H9 (cell line): Measurements from ENCODE around the gene ETV6. TPM values are rescaled to one million over a fixed set of nuclear protein-coding genes. Genes with fewer than 3 reads are reported as not detected.
A peak's percentile ranks its signal among the peaks of the same experiment; 100 is the strongest.

Experiments
- DNase-seq: peaks from one replicate; pipeline ENCODE4 v3.0.0-alpha.2; 2017
- H2AFZ ChIP-seq: one replicate; pipeline ENCODE4 v1.6.1; 2013; ENCODE audit warnings: mild to moderate bottlenecking, low read length, control low read depth, moderate library complexity
- H2AK5ac ChIP-seq: 2 replicates; pipeline ENCODE4 v1.6.1; 2013; ENCODE audit warnings: low read length, control low read depth, mixed read lengths; ENCODE audit not compliant: insufficient read length
- H2BK120ac ChIP-seq: one replicate; pipeline ENCODE4 v1.6.1; 2013; ENCODE audit warnings: low read depth, mild to moderate bottlenecking, low read length, control low read depth, inconsistent platforms; ENCODE audit not compliant: poor library complexity, severe bottlenecking
- H2BK12ac ChIP-seq: 2 replicates; pipeline ENCODE4 v1.6.1; 2013; ENCODE audit warnings: low read length, control low read depth, mixed read lengths, low read depth; ENCODE audit not compliant: insufficient read length
- H2BK15ac ChIP-seq: 2 replicates; pipeline ENCODE4 v1.6.1; 2013; ENCODE audit warnings: low read depth, low read length, control low read depth
- H2BK20ac ChIP-seq: one replicate; pipeline ENCODE4 v1.6.1; 2013; ENCODE audit warnings: low read depth, mild to moderate bottlenecking, low read length, control low read depth, inconsistent platforms; ENCODE audit not compliant: poor library complexity, severe bottlenecking
- H2BK5ac ChIP-seq: 2 replicates; pipeline ENCODE4 v1.6.1; 2013; ENCODE audit warnings: low read length, control low read depth, mixed read lengths; ENCODE audit not compliant: insufficient read length
- H3K14ac ChIP-seq: 2 replicates; pipeline ENCODE4 v1.6.1; 2013; ENCODE audit warnings: low read length, control low read depth; ENCODE audit not compliant: insufficient read depth
- H3K18ac ChIP-seq: 2 replicates; pipeline ENCODE4 v1.6.1; 2013; ENCODE audit warnings: low read depth, mild to moderate bottlenecking, mixed read lengths, low read length, control low read depth; ENCODE audit not compliant: insufficient read length
- H3K23ac ChIP-seq: 2 replicates; pipeline ENCODE4 v1.6.1; 2013; ENCODE audit warnings: low read length, control low read depth, mixed read lengths, low read depth; ENCODE audit not compliant: insufficient read length
- H3K23me2 ChIP-seq: 2 replicates; pipeline ENCODE4 v1.6.1; 2013; ENCODE audit warnings: low read depth, mild to moderate bottlenecking, mixed read lengths, low read length, control low read depth; ENCODE audit not compliant: insufficient read length, poor library complexity, severe bottlenecking
- H3K27ac ChIP-seq: 2 replicates; pipeline ENCODE4 v1.5.1; 2013; ENCODE audit warnings: low read length, control low read depth, mixed read lengths, low read depth; ENCODE audit not compliant: insufficient read length
- H3K27me3 ChIP-seq: 2 replicates; pipeline ENCODE4 v1.6.1; 2013; ENCODE audit warnings: low read length, control low read depth, inconsistent platforms; ENCODE audit not compliant: insufficient read depth
- H3K4ac ChIP-seq: 2 replicates; pipeline ENCODE4 v1.6.1; 2013; ENCODE audit warnings: low read depth, mild to moderate bottlenecking, control low read depth, inconsistent platforms, low read length, moderate library complexity
- H3K4me1 ChIP-seq: 2 replicates; pipeline ENCODE4 v1.6.1; 2013; ENCODE audit warnings: low read length, control low read depth, inconsistent platforms; ENCODE audit not compliant: insufficient read depth
- H3K4me2 ChIP-seq: 2 replicates; pipeline ENCODE4 v1.6.1; 2013; ENCODE audit warnings: low read length, control low read depth, mixed read lengths; ENCODE audit not compliant: insufficient read length, insufficient read depth
- H3K56ac ChIP-seq: 2 replicates; pipeline ENCODE4 v1.6.1; 2013; ENCODE audit warnings: low read depth, mild to moderate bottlenecking, mixed read lengths, low read length, control low read depth; ENCODE audit not compliant: insufficient read length
- H3K79me1 ChIP-seq: 2 replicates; pipeline ENCODE4 v1.6.1; 2013; ENCODE audit warnings: low read depth, mild to moderate bottlenecking, moderate library complexity, low read length, control low read depth, inconsistent platforms; ENCODE audit not compliant: insufficient read depth, poor library complexity, severe bottlenecking
- H3K79me2 ChIP-seq: 2 replicates; pipeline ENCODE4 v1.6.1; 2013; ENCODE audit warnings: low read length, control low read depth, inconsistent platforms; ENCODE audit not compliant: insufficient read depth
- H3K9ac ChIP-seq: 2 replicates; pipeline ENCODE4 v1.6.1; 2013; ENCODE audit warnings: low read length, control low read depth, mixed read lengths; ENCODE audit not compliant: insufficient read length; ENCODE audit errors: extremely low read depth
- H3K9me3 ChIP-seq: one replicate; pipeline ENCODE4 v1.6.1; 2013; ENCODE audit warnings: low read depth, low read length, inconsistent platforms; ENCODE audit not compliant: control insufficient read depth
- H3T11ph ChIP-seq: one replicate; pipeline ENCODE4 v1.6.1; 2013; ENCODE audit warnings: mild to moderate bottlenecking, low read length, control low read depth, inconsistent platforms
- H4K20me1 ChIP-seq: one replicate; pipeline ENCODE4 v1.6.1; 2013; ENCODE audit not compliant: control insufficient read depth, insufficient read length, insufficient read depth
- H4K5ac ChIP-seq: 2 replicates; pipeline ENCODE4 v1.6.1; 2013; ENCODE audit warnings: low read depth, mild to moderate bottlenecking, mixed read lengths, low read length, control low read depth; ENCODE audit not compliant: insufficient read length
- H4K8ac ChIP-seq: replicated peaks from 2 replicates; pipeline ENCODE4 v1.6.1; 2013; ENCODE audit warnings: low read length, control low read depth, mixed read lengths, low read depth; ENCODE audit not compliant: insufficient read length
- H4K91ac ChIP-seq: 2 replicates; pipeline ENCODE4 v1.6.1; 2013; ENCODE audit warnings: low read depth, mild to moderate bottlenecking, moderate library complexity, mixed read lengths, low read length, control low read depth; ENCODE audit not compliant: insufficient read length
- H3K27ac Mint-ChIP-seq, 3 experiments: 2 replicates in 2 of 3; 3 replicates in 1 of 3; pipeline ENCODE4 v1.8.0; 2020 to 2021; ENCODE audit warnings: mixed read lengths in 3 of 3, mild to moderate bottlenecking in 1 of 3, moderate library complexity in 1 of 3
- H3K27me3 Mint-ChIP-seq: 2 replicates; pipeline ENCODE4 v1.8.0; 2021; ENCODE audit warnings: low read depth, mild to moderate bottlenecking, moderate library complexity, mixed read lengths
- H3K36me3 Mint-ChIP-seq, 3 experiments: 2 replicates in 2 of 3; 3 replicates in 1 of 3; pipeline ENCODE4 v1.8.0; 2020 to 2021; ENCODE audit warnings: low read depth in 3 of 3, mixed read lengths in 3 of 3; ENCODE audit not compliant: insufficient read depth in 1 of 3
- H3K4me1 Mint-ChIP-seq, 2 experiments: 2 replicates each; pipeline ENCODE4 v1.8.0; 2020; ENCODE audit warnings: mixed read lengths in 2 of 2
- H3K4me3 Mint-ChIP-seq, 2 experiments: 2 replicates in 1 of 2; 3 replicates in 1 of 2; pipeline ENCODE4 v1.8.0; 2020 to 2021; ENCODE audit warnings: mild to moderate bottlenecking in 2 of 2, mixed read lengths in 2 of 2, moderate library complexity in 1 of 2
- H3K9me3 Mint-ChIP-seq, 2 experiments: 2 replicates in 1 of 2; 3 replicates in 1 of 2; pipeline ENCODE4 v1.8.0; 2020; ENCODE audit warnings: mild to moderate bottlenecking in 2 of 2, mixed read lengths in 2 of 2, moderate library complexity in 1 of 2
- WGBS: extraction: QIAGEN DNeasy Blood & Tissue Kit; methylation state at CpG from one replicate; pipeline ENCODE4 v1.1.7; 2013; ENCODE audit warnings: missing lambda C conversion rate, low lambda C conversion rate, mixed read lengths; ENCODE audit not compliant: insufficient read length; ENCODE audit errors: extremely low coverage; 5-methylcytosine and 5-hydroxymethylcytosine counted together
- total RNA-seq: library from RNA; stranded (reverse); gene quantifications from 2 replicates; pipeline ENCODE4 v1.2.1, GENCODE V29; 2021
- TF ChIP-seq, protein P1 (sequence below): fragments of 200-600 bp; sonication (generic); conservative IDR thresholded peaks from 3 replicates; pipeline ENCODE4 v1.8.0; 2021; ENCODE audit warnings: antibody characterized with exemption, mild to moderate bottlenecking

ETV6 gene
- total RNA-seq, 1 experiment from 2014 or later: 28.7 TPM

DNA sequence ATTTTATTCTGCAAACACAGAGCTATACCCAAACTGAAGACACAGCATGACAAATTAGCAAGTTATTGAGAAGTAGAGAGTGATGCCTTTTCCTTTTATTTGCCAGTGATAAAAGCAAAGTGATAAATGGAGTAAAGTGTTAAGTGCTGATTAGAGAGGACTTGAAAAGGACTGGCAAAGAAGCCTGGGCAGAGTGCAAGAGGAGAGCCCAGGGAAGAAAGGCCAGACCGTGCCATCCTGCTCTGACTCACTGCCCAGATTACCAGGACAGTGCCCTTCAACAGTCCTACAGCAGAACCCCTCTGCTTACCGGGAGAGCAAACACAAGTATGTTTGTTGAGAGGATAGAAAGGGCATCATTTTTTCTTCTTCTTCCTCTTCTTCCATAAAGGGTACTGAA is 106.5 kb downstream of the ETV6 start:
- H2BK15ac ChIP-seq: no peak overlapping the region
- no peak overlapping the region for H3K23ac ChIP-seq
- no peak overlapping the region for H3K9ac ChIP-seq
- H3K4ac ChIP-seq: no peak overlapping the region
- no peak for DNase-seq
- H4K20me1 ChIP-seq: no peaks in the 10 kb centered on the region
- H2BK5ac ChIP-seq: no peak overlapping the region
- H3K79me2 ChIP-seq: no peaks in the 10 kb centered on the region
- H3K18ac ChIP-seq: no peak overlapping the region
- no peak overlapping the region for H4K8ac ChIP-seq
- Mint-ChIP-seq H3K4me1 (peaks cover 50 to 54% of the 10 kb centered on the region in 2 experiments), H3K4me3 (no peak overlapping the region), H3K27me3 (no peaks in the 10 kb centered on the region), H3K9me3 (no peaks in the 10 kb centered on the region), H3K27ac (peak overlapping the region in 2 of 3 experiments; percentile 19 to 73; a peak in 2 of 7 replicates), H3K36me3 (peaks cover 0 to 4% (median 4%) of the 10 kb centered on the region in 3 experiments; a peak in 1 of 7 replicates)
- no peak overlapping the region for H3T11ph ChIP-seq
- no peak overlapping the region for H2AK5ac ChIP-seq
- no peaks in the 10 kb centered on the region for H3K9me3 ChIP-seq
- no peak overlapping the region for H4K5ac ChIP-seq
- no peak overlapping the region for H3K27ac ChIP-seq
- H2BK12ac ChIP-seq: no peak overlapping the region
- no peak overlapping the region for H4K91ac ChIP-seq
- H2BK120ac ChIP-seq: no peak overlapping the region
- H3K27me3 ChIP-seq: no peaks in the 10 kb centered on the region
- H2BK20ac ChIP-seq: no peak overlapping the region
- WGBS: no CpG with 5 or more reads among the region's 2 CpGs
- H2AFZ ChIP-seq: no peak overlapping the region
- H3K56ac ChIP-seq: no peak overlapping the region
- no peak overlapping the region for H3K4me2 ChIP-seq
- no peaks in the 10 kb centered on the region for H3K79me1 ChIP-seq
- TF ChIP-seq, protein P1, sequence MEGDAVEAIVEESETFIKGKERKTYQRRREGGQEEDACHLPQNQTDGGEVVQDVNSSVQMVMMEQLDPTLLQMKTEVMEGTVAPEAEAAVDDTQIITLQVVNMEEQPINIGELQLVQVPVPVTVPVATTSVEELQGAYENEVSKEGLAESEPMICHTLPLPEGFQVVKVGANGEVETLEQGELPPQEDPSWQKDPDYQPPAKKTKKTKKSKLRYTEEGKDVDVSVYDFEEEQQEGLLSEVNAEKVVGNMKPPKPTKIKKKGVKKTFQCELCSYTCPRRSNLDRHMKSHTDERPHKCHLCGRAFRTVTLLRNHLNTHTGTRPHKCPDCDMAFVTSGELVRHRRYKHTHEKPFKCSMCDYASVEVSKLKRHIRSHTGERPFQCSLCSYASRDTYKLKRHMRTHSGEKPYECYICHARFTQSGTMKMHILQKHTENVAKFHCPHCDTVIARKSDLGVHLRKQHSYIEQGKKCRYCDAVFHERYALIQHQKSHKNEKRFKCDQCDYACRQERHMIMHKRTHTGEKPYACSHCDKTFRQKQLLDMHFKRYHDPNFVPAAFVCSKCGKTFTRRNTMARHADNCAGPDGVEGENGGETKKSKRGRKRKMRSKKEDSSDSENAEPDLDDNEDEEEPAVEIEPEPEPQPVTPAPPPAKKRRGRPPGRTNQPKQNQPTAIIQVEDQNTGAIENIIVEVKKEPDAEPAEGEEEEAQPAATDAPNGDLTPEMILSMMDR: no peak
- H3K14ac ChIP-seq: no peak overlapping the region
- H3K23me2 ChIP-seq: no peaks in the 10 kb centered on the region
- H3K4me1 ChIP-seq: peaks cover 16% of the 10 kb centered on the region
